NCI-H82 (cell line): ENCODE measurements around the gene SLC7A11.
"Not testable (repeated sequence)": the region's sequence is repeated elsewhere in the genome, so short reads cannot be mapped to it uniquely, and the experiment has no call there.

Experiments used
- DNase-seq: peaks from one replicate; lab custom pipeline; 2025; lab: John Stamatoyannopoulos, UW

The SLC7A11 gene

DNA sequence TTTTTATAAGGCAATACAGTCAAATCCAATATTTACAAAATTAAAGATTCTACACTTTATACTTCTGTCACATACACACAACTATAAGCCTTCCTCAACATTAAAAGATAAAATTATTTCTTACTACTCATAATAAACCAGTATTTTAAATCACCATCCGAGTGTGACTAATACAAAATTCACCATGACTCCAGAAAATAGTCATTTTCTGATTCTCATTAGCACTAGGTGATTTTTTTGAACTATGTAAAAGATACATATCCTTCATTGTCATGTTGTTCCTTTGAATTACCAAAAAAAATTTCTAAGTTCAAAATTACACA is 646 bp upstream of the SLC7A11 start:
- DNase-seq = no peak

DNA sequence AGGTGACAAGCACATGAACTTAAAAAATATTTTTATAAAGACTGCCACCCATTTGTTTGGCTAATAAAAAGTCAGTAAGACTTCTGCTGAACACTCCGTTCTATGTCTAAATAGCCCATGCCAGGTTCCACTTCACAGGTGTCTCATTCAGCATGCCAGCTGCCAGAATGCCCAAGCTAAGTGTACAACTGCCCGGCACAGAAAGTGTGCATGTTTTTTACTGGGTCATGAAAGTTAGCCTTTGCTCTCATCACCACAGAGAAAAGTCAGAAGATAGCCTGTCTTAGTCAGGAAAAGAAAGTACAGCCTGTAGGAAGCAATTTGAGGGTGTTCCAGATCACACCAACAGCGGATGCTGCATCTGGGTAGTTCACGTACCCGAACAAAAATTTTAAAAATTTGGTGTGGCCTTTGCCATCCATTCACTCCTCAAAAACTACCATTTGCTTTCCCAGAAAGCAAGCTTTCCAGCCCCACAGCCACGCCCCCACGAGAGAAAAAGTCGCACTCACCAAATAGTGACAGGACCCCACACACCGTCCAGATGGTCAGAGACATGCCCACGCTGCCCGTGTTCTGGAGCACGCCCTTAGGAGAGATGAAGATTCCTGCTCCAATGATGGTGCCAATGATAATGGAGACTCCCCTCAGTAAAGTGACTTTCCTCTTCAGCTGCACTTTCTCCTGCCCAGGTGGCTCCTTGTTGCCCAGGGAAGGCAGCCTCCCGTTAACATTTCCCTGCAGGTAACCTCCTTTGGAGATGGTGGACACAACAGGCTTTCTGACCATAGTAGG is 671 bp downstream of the SLC7A11 start:
- peak; percentile 25 for DNase-seq

DNA sequence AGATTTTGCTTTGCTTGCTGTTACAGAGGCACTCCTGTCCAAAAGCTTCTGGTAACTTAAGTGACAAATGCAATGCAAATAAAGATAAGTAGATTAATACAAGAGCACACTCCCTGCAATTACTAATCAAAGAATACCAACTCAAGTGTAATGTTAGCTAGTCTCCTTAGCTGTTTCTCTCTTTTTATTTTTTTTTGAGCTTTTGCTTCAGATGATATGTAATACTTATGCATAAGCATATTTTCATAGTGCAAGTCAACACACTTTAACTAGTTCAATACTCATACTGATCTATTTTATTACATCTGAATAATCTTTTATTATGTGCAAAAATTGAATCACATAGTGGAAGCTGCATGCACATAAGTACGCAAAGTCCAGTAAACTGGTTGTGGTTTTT is 2.7 kb downstream of the SLC7A11 start:
- no peak for DNase-seq

DNA sequence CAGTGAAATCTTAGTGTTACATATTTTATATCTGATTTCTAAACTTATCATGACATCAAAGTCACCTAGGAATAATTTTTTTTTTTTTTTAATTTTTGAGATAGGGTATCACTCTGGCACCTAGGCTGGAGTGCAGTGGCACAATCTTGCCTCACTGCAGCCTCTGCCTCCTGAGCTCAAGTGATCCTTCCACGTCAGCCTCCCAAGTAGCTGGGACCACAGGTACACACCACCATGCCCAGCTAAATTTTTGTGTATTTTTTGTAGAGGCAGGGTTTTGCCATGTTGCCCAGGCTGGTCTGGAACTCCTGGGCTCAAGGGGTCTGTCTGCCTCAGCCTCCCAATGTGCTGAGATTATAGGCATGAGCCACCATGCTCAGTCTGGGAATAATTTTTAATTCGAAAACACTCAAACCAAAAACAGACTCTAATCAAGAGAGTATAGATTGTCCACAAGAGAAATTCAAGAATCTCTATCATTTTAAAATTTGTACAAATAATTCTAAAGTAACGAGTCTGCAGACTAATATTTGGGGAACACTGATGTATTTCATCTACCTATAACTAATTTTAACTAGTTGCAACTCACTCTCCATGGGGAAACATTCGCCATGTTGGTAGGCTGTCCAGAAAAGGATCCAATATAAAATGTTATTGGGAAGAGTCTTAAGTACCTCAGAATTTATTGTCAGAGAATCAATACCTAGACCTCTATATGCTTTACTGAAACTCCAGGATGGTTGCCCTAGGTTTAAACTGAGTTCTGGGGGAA is 3.4 kb downstream of the SLC7A11 start:
- DNase-seq = no peak

DNA sequence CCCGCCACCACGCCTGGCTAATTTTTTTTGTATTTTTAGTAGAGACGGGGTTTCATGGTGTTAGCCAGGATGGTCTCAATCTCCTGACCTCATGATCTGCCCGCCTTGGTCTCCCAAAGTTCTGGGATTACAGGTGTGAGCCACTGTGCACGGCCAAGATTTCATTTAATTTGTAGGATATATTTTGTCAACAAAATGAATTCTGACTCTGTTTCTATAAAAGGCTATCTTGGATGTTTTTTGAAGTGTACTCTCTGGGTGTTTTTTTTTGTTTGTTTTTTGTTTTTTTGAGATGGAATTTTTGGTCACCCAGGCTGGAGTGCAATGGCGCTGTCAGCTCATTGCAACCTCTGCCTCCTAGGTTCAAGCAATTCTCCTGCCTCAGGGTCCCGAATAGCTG is 5.0 kb downstream of the SLC7A11 start:
- not testable (repeated sequence) for DNase-seq

DNA sequence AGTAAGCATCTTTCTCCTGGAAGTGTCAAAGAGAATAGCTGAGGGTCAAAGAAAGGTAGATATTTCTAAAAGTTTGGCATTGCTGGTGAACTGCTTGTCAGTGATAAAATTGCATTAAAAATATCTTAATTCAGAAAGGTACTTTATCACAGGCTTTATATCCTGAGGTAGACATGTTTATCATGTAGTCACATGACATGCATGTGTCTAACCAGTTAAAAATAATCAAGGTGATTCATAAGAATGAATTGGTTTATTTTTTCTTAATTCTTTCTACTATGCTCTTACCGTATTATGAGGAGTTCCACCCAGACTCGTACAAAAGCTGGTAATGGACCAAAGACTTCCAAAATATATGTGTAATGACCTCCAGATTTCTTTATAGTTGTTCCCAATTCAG is 6.1 kb downstream of the SLC7A11 start:
- no peak for DNase-seq

DNA sequence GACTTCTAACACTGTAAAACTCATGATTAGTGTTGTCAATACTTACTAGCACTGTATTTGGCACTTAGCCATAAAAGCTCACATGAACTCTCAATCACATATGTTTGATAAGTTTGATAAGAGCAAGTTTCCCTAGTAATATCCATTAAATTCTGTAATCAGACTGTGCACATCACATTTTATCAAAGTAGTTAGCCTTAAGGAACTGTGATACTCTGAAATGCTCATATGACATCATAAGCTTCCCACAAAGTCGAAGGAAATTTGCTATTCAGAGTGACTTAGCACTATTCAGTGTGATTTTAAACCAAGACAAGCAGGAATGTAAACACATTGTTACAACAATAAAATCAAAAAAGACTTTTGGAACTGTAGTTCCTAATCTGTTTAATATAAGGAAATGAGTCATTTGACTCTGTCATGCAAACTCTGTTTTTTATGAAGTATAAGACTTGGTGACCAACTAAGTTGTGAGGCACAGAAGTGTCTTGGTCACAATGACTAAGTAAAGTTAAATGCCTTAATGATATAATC is 6.7 kb downstream of the SLC7A11 start:
- DNase-seq = no peak

DNA sequence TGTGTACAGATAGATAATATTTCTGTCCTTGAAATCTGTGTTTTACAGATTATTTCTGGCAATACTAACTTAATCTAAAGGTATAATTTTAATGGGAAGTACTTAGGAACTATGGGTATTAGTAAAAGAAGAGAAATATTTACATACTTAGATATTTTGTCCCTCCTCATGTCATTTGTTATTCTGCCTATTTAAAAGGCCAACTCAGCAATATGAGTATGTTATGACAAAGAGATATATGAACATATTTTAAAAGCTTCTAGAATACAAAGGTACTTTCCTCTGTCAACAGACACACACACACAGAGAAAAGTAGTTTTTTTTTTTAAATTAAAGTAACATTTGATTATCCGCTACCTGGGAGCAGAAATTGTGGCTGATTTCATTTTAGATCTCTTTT is 7.9 kb downstream of the SLC7A11 start:
- no peak for DNase-seq

DNA sequence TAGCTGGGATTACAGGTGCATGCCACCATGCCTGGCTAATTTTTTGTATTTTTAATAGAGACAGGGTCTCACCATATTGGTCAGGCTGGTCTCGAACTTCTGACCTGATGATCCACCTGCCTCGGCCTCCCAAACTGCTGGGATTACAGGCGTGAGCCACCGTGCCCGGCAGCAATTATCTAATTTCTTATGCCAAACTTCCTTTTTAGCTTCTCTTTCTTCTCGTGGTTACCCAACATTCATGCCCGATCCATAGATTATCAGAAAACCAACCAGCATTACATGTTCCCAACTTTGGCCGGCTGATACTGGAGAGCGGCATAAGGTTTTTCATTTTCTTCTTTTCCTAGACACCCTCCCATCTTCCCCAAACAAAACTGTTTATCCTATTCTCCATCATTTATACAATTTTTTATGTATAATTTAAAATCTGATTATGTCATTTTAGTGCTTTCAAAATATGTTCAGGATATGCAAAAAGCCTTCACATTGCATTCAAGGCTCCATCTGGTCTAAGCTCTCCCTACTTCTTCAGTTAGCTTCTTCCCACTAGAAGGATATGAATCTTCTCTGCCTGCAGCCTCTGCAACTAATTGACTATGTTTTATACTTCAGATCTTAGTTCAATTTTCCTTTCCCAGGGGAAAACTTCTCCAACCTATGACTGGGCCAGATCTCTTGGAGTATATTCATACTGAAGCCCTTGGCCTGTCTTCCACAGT is 8.7 kb downstream of the SLC7A11 start:
- DNase-seq = no peak

DNA sequence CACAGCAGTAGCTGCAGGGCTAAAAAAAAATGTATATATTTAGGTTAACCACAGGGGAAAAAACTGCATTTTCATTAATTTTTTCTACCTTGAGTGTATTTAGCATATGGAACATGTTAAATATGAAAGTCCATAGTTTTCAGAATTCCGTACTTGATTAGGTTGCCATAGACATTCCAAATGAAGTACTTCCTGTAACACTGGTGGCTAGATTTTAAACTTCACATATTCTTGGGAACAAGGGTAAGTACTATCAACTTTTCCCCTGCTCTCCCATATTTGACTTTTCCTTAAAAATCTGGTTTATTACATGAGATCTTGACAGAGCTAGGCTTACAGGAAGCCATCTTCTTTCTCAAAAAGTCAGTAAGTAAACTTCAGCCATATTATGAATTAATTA is 9.8 kb downstream of the SLC7A11 start:
- DNase-seq = no peak

DNA sequence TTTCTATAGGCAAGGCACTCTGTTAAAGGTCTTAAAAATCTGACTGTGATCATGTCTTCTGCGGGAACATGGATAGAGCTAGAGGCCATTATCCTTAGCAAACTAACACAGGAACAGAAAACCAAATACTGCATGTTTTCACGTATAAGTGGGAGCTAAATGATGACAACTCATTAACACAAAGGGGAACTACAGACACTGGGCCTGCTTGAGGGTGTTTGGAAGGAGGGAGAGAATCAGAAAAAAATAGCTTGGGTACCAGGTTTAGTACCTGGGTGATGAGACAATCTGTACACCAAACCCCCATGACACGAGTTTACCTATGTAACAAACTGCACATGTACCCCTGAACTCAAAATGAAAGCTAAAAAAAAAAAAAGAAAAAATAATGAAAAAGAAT is 12.1 kb downstream of the SLC7A11 start:
- no peak for DNase-seq

DNA sequence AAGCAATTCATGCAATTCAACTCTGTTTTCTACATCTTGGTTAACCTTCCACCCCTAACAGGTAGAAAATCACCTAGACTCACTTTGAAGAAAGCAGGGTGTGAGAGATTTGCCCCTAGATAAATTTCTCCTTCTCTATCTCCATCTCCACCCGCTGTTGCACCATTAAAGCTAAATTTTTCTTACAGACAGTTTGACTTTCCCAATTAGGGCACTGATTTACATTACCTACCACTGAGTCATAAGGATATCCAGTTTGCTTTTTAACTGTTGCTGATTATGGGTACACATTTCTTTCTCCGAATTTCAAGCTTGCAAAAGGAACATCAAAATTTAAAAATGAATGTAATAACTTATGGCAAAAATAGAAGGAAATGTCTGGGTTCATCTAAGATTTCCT is 13.0 kb downstream of the SLC7A11 start:
- DNase-seq = no peak

DNA sequence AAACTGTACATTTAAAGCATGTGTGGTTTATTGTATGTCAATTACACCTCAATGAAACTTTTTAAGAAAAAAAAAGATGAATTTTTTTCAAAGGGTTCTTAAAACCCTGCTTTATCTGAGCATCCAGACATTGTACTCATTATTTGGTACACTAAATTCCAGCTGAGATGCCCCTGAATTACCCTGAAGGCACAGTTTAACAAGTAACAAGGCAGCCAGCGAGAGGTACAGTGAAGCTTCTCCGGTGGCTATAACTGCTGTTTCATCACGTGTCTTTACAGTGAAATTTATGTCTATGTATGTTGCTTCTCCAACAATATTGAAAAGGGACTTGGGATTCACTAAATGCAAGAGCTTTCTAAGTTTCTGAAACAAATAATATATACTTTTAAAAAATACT is 15.8 kb downstream of the SLC7A11 start:
- DNase-seq = no peak

DNA sequence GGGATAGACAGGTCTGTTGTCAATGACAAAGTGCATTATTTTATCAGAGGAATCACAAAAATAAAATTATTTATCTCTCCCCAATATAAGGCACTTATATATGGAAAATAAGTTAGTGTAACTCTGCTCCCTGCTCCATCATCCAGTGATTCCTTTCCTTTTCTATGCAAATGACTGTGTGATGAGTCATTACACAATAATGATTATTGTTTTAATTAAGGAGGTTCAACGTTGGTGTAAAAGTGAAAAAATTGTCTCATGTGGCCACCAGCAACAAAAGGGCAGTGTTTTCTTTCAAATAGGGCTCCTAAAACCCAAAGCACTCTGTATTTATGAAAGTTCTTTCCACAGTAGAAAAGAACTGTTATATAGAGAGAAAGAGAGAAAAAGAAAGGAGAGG is 16.7 kb downstream of the SLC7A11 start:
- DNase-seq = no peak

DNA sequence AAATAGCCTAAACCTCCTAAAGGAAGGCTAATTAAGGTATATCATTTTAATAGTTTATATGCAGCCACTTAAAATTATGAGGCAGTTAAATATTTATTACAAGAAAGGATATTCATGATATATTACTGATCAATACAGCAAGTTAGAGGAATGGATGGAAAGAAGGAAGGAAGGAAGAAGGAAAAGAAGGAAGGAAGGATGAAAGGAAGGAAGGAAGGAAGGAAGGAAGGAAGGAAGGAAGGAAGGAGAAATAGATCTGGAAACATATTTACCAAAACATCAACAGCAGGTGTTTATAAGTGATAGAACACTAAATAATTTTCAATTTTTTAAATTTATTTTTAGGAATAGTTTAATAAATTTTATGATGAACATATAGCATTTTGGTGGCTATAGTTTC is 17.5 kb downstream of the SLC7A11 start:
- no peak for DNase-seq

DNA sequence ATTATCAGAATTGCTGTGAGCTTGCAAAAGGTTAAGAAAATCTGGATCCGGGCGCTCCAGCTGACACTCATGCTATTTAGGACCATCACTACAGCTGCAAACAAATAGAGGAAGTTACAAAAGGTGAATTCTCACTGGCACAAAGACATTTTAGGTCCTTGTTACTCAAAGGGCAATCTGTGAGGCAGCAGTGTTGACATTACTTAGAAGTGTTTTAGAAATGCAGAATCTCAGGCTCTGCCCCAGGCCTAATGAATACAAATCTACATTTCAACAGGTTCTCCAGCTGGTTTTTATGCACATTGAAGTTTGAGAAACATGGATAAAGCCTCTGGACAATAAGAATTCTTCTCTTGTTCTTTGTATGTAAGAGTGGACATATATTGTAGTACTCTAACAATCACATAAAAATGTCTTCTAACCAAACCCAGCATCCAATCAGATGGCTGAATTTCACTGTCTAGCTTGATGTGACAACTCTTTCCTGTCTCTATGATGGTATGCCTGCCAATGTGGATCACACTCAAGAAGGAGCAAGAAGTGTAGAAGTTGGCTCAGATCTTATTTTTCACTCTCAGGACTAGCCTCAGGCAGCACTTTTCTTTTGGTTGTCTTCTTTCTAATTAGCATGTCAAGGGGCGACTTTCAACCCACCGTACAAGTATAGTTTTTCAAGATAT is 18.8 kb downstream of the SLC7A11 start:
- DNase-seq = no peak

DNA sequence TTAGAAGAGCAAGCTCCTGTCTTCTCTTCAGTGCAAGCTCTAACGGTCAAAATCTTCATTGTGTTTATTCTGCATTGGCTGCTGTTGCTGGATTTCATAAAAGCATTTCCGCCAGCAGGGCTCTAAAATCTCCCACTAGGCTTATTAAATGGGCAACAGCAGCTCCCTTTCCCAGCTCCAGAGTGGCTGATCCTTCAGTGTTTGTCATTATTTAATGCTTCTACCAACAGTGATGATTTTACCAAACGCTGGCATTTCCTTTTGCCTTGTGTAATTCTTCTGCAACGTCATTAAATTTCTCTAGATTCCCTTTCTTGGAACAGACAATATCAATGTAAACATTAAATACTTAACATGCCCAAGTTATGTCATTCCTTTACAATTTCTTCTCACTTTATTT is 20.1 kb downstream of the SLC7A11 start:
- peak; percentile 64 for DNase-seq

DNA sequence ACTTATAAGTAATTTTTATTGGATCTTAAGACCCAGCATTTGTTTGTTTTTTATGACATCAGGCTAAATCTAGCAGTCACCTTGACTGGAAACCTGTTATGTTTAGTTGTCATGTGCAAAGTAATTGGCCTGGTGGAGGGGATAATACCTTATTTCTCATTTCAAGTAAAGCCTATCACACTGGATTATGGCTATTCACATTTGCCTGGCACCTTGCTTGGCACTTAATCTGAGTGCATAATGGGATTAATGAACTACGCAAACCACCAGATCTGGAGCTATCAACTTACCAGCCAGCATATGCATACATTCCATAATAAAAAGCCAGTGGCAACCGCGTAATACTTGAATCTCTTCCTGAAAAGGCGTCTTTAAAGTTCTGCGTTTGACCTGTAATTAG is 23.2 kb downstream of the SLC7A11 start:
- DNase-seq = peak; percentile 84

DNA sequence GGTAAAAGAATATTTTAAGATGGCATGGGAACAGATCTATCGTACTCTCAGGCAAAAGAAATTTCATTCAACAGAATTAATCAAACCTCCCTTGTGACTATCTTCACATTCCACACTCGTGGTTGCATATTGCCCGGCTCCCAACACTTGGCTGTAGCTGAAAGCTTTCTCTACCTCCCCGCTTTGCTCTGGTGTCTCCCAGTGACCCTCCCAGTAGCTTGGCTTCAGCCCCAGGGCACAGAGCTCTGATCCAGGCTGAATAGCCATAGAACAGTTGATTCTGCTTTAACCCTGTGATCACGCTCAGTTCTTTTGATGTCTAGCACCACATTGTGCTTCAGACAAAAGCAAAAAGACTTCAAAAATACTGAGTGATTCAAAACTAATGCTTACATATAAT is 24.6 kb downstream of the SLC7A11 start:
- no peak for DNase-seq

DNA sequence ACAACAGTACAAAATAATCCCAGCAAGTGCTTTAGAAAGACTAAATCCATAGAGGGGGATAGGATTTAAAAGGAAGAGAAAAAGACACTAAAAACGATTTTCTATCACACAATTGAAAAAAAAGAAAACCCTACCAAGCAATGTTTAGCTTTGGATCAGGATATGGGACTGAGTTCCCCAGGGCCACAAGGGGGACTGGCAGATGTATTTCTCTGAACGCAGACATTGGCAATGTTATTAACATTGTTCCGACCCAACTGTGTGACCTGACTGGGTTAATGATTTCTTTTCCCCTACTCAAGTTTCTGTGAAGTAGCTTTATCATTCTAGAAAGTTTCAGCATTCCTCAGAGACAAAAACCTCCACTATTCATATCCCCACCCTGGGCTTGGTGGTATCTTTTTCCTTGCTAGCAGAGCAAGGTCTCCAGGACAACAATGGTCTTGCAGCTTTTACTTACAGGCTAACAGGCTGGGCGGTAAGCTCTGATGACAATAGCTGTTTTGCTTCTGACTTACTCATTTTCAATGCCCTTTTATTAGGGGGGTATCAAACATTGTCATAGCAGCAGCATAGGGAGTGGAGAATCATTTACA is 25.8 kb downstream of the SLC7A11 start:
- DNase-seq = no peak

DNA sequence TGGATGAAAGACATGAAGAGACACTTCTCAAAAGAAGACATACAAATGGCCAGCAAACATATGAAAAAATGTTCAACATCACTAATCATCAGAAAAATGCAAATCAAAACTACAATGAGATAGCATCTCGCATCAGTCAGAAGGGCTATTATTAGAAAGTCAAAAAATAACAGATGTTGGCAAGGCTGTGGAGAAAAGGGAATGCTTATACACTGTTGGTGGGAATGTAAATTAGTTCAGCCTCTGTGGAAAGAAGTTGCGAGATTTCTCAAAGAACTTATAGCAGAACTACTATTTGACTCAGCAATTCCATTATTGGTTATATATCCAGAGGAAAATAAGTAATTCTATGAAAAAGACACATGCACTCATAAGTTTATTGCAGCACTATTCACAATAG is 31.6 kb downstream of the SLC7A11 start:
- DNase-seq = not testable (repeated sequence)

DNA sequence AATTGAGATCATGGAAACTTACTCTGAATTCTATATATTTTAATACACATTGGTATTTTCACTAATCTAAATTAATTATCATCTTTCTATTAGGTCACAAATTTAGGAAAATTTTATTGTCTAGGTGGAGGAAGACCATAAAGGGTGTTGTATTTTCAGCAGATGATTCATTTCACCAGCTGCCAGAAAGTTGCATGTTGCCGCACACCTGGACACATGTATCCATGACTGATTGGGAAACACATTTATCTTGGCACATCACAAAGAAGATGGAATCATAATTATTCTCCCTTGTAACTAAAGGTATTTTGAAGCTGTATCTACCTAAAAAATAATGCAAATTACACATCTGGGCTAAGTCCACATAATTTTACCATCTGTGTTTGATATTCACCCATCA is 33.1 kb downstream of the SLC7A11 start:
- DNase-seq = no peak
